Spleen (tissue), 11 donors: ENCODE measurements around the gene PTPRM. TPM values are rescaled to one million over a fixed set of nuclear protein-coding genes. Genes with fewer than 3 reads are reported as not detected.

ENCODE experiments used
- DNase-seq: peaks from one replicate; pipeline ENCODE4 v3.0.0-alpha.2; 2020
- H3K27ac ChIP-seq, 8 donors: fragments of 200-600 bp; sonication (generic) in 7 of 8; 1 replicate in 4 of 8; 2 replicates in 4 of 8; pipeline versions ENCODE4 v1.5.0 to v1.8.0; 2016 to 2021; ENCODE audit warnings: inconsistent platforms in 4 of 8, mild to moderate bottlenecking in 4 of 8, moderate library complexity in 1 of 8
- H3K27me3 ChIP-seq, 7 donors: fragments of 200-600 bp; sonication (generic) in 6 of 7; replicated peaks in 1 of 7; 1 replicate in 4 of 7; 2 replicates in 3 of 7; pipeline versions ENCODE4 v1.5.0 to v1.8.0; 2016 to 2021; ENCODE audit warnings: inconsistent platforms in 3 of 7, mild to moderate bottlenecking in 1 of 7
- H3K36me3 ChIP-seq, 6 donors: fragments of 200-600 bp; sonication (generic) in 5 of 6; 1 replicate in 4 of 6; 2 replicates in 2 of 6; pipeline versions ENCODE4 v1.5.0 to v1.8.0; 2016 to 2021; ENCODE audit warnings: inconsistent platforms in 2 of 6
- H3K4me1 ChIP-seq, 6 donors: fragments of 200-600 bp; sonication (generic) in 5 of 6; 1 replicate in 3 of 6; 2 replicates in 3 of 6; pipeline versions ENCODE4 v1.5.0 to v1.8.0; 2016 to 2021; ENCODE audit warnings: inconsistent platforms in 3 of 6
- H3K4me3 ChIP-seq, 8 donors: fragments of 200-600 bp; sonication (generic) in 7 of 8; 1 replicate in 4 of 8; 2 replicates in 4 of 8; pipeline versions ENCODE4 v1.5.0 to v1.8.0; 2016 to 2021; ENCODE audit warnings: inconsistent platforms in 4 of 8, mild to moderate bottlenecking in 4 of 8, moderate library complexity in 2 of 8
- H3K9me3 ChIP-seq, 8 donors: fragments of 200-600 bp; sonication (generic) in 7 of 8; 1 replicate in 4 of 8; 2 replicates in 4 of 8; pipeline versions ENCODE4 v1.5.0 to v1.8.0; 2016 to 2021; ENCODE audit warnings: inconsistent platforms in 4 of 8
- CTCF ChIP-seq, 11 experiments: fragments of 200-600 bp in 7 of 11; fragments of 450-650 bp in 4 of 11; sonication (generic) in 4 of 11; IDR thresholded peaks in 8 of 11; conservative IDR thresholded peaks in 3 of 11; 1 replicate in 7 of 11; 2 replicates in 4 of 11; pipeline versions ENCODE4 v1.4.0 to v1.8.0; 2016 to 2021; ENCODE audit warnings: antibody characterized with exemption in 11 of 11, inconsistent platforms in 4 of 11, mild to moderate bottlenecking in 1 of 11
- POLR2A ChIP-seq, 3 donors: fragments of 450-650 bp; IDR thresholded peaks; one replicate each; pipeline ENCODE4 v1.5.1; 2017; ENCODE audit warnings: antibody characterized with exemption in 3 of 3, mild to moderate bottlenecking in 1 of 3
- POLR2AphosphoS5 ChIP-seq, 3 donors: sonication (generic); formaldehyde crosslinking; IDR thresholded peaks; one replicate each; pipeline ENCODE4 v1.5.1; 2017; ENCODE audit warnings: antibody characterized with exemption in 3 of 3
- WGBS, 5 donors: extraction: QIAGEN DNeasy Blood & Tissue Kit in 3 of 5; methylation state at CpG; one replicate each; pipeline versions ENCODE4 v1.1.5 to v1.1.7; 2013 to 2018; 5-methylcytosine and 5-hydroxymethylcytosine counted together
- intact Hi-C: fragments of 100-400 bp; cut with DNase I; formaldehyde crosslinking; loops from one replicate; pipeline ENCODE4 v1.15.0; 2023; ENCODE audit warnings: low total_unique reads
- polyA plus RNA-seq, 3 donors: library from polyadenylated mRNA; stranded (reverse); fragments of 200-250 nt; gene quantifications; one replicate each; pipeline ENCODE4 v1.2.1, GENCODE V29; 2013
- total RNA-seq, 7 donors: library from RNA; depleted of rRNA in 3 of 7; stranded (reverse); fragments of >200 nt in 3 of 7; fragmentation: NEBNext Ultra II Directional in 4 of 7; extraction: Animal tissue kit (Norgen Biotek cat#: 25700) in 4 of 7; gene quantifications; one replicate each; pipeline versions ENCODE4 v1.1.0 to v1.2.1, GENCODE V29; 2016 to 2021
- donor health status: healthy with polysubstance abuse.
- donor health status: DM: no; HTN: no; CAD: no; lungs with moderate emphysema.
- donor health status: DM: no; HTN: no; CAD: no.
- donor health status: Bipolar disorder and iron deficiency.
- donor health status: healthy.
- donor health status: DM: no; HTN: no; CAD: no.
- donor health status: DM: yes; HTN: yes; CAD: no.

The PTPRM gene
- total and polyA plus RNA-seq, 10 donors, result 23.5 to 97.8 (median 62.8) TPM

GRCh38 chr18:8065773-8066172 is 498.7 kb downstream of the PTPRM start:
- Histone ChIP-seq H3K36me3 (no peaks in the 10 kb centered on the region), H3K4me3 (no peak overlapping the region), H3K27ac (no peak overlapping the region), H3K9me3 (no peaks in the 10 kb centered on the region), H3K4me1 (no peaks in the 10 kb centered on the region), H3K27me3 (no peaks in the 10 kb centered on the region)
- intact Hi-C loops, result no loop called here
- DNase-seq, result no peak
- WGBS, 5 donors, result 92 to 100% (median 94%) methylated on average over 1 of the region's 1 CpG
- TF ChIP-seq CTCF (IDR thresholded peaks at IDR 0.05 in 8 of 11, conservative IDR thresholded peaks at IDR 0.05 in 3 of 11), result no peak
- no peak for TF ChIP-seq POLR2A (IDR thresholded peaks at IDR 0.05)
- no peak for TF ChIP-seq POLR2AphosphoS5 (IDR thresholded peaks at IDR 0.05)

GRCh38 chr18:8069708-8070107 is 502.6 kb downstream of the PTPRM start:
- Histone ChIP-seq H3K4me3 (no peak overlapping the region), H3K27ac (no peak overlapping the region), H3K4me1 (no peaks in the 10 kb centered on the region), H3K36me3 (no peaks in the 10 kb centered on the region), H3K27me3 (no peaks in the 10 kb centered on the region), H3K9me3 (no peaks in the 10 kb centered on the region)
- intact Hi-C loops, result no loop called here
- TF ChIP-seq POLR2A (IDR thresholded peaks at IDR 0.05) (no peak), POLR2AphosphoS5 (IDR thresholded peaks at IDR 0.05) (no peak), CTCF (IDR thresholded peaks at IDR 0.05 in 8 of 11, conservative IDR thresholded peaks at IDR 0.05 in 3 of 11) (no peak)
- 88 to 94% (median 89%) methylated on average over 8 of the region's 8 CpGs for WGBS, 5 donors
- no peak for DNase-seq

GRCh38 chr18:8073167-8073566 is 506.1 kb downstream of the PTPRM start:
- no peak for DNase-seq
- no peak overlapping the region for H3K4me3 ChIP-seq
- no peak overlapping the region for H3K27ac ChIP-seq
- intact Hi-C loops, result no loop called here
- H3K36me3 ChIP-seq, result no peaks in the 10 kb centered on the region
- TF ChIP-seq POLR2A (IDR thresholded peaks at IDR 0.05) (no peak), POLR2AphosphoS5 (IDR thresholded peaks at IDR 0.05) (no peak), CTCF (IDR thresholded peaks at IDR 0.05 in 8 of 11, conservative IDR thresholded peaks at IDR 0.05 in 3 of 11) (no peak)
- H3K9me3 ChIP-seq, result no peaks in the 10 kb centered on the region
- WGBS, 5 donors, result 77 to 88% (median 86%) methylated on average over 3 of the region's 3 CpGs
- H3K27me3 ChIP-seq, result no peaks in the 10 kb centered on the region
- H3K4me1 ChIP-seq, result no peaks in the 10 kb centered on the region

- H3K4me3 ChIP-seq, result no peak overlapping the region
- H3K27ac ChIP-seq, result no peak overlapping the region
- no peaks in the 10 kb centered on the region for H3K9me3 ChIP-seq
- DNase-seq, result no peak
- H3K36me3 ChIP-seq, result no peaks in the 10 kb centered on the region
- no peak for TF ChIP-seq POLR2A (IDR thresholded peaks at IDR 0.05)
- no peak for TF ChIP-seq CTCF (IDR thresholded peaks at IDR 0.05 in 8 of 11, conservative IDR thresholded peaks at IDR 0.05 in 3 of 11)
- no peak for TF ChIP-seq POLR2AphosphoS5 (IDR thresholded peaks at IDR 0.05)
- intact Hi-C loops, result no loop called here
- no peaks in the 10 kb centered on the region for H3K4me1 ChIP-seq
- H3K27me3 ChIP-seq, result no peaks in the 10 kb centered on the region
Observed at GRCh38 chr18:8080092-8080491, 513.0 kb downstream of the PTPRM start.
